GM23248 (cell line): ENCODE results near the gene MARCHF2. TPM values are rescaled to one million over a fixed set of nuclear protein-coding genes. Genes with fewer than 3 reads are reported as not detected.

Experiments
- DNase-seq: peaks from one replicate; pipeline ENCODE4 v3.0.0-alpha.2; 2015
- H2AFZ ChIP-seq: fragments of 200-600 bp; sonication (generic); 2 replicates; pipeline ENCODE4 v1.6.1; 2016; ENCODE audit warnings: antibody characterized with exemption
- H3F3A ChIP-seq: fragments of 200-600 bp; sonication (generic); 2 replicates; pipeline ENCODE4 v1.6.1; 2016; ENCODE audit warnings: mild to moderate bottlenecking, antibody characterized with exemption, mixed run types; ENCODE audit not compliant: insufficient read depth
- H3K27ac ChIP-seq: fragments of 200-600 bp; sonication (generic); 2 replicates; pipeline ENCODE4 v1.5.1; 2016; ENCODE audit warnings: mild to moderate bottlenecking
- H3K27me3 ChIP-seq: fragments of 200-600 bp; sonication (generic); replicated peaks from 2 replicates; pipeline ENCODE4 v1.6.1; 2016; ENCODE audit warnings: mild to moderate bottlenecking; ENCODE audit not compliant: insufficient read depth
- H3K36me3 ChIP-seq: fragments of 200-600 bp; sonication (generic); 2 replicates; pipeline ENCODE4 v1.6.1; 2016; ENCODE audit warnings: low read depth, mild to moderate bottlenecking
- H3K4me1 ChIP-seq: fragments of 200-600 bp; sonication (generic); 2 replicates; pipeline ENCODE4 v1.6.1; 2016; ENCODE audit warnings: mild to moderate bottlenecking; ENCODE audit not compliant: insufficient read depth
- H3K4me2 ChIP-seq: fragments of 200-600 bp; sonication (generic); one replicate; pipeline ENCODE4 v1.6.1; 2016; ENCODE audit warnings: mild to moderate bottlenecking; ENCODE audit not compliant: unreplicated experiment
- H3K4me3 ChIP-seq: fragments of 200-600 bp; sonication (generic); 2 replicates; pipeline ENCODE4 v1.5.1; 2016; ENCODE audit warnings: mild to moderate bottlenecking
- H3K79me2 ChIP-seq: fragments of 200-600 bp; sonication (generic); 2 replicates; pipeline ENCODE4 v1.6.1; 2016; ENCODE audit warnings: mild to moderate bottlenecking; ENCODE audit not compliant: insufficient read depth
- H3K9ac ChIP-seq: fragments of 200-600 bp; sonication (generic); 2 replicates; pipeline ENCODE4 v1.6.1; 2016; ENCODE audit warnings: mild to moderate bottlenecking
- H3K9me2 ChIP-seq: fragments of 200-600 bp; sonication (generic); 2 replicates; pipeline ENCODE4 v1.6.1; 2016; ENCODE audit warnings: mixed run types, mild to moderate bottlenecking, moderate library complexity; ENCODE audit not compliant: insufficient read depth
- H3K9me3 ChIP-seq: fragments of 200-600 bp; sonication (generic); one replicate; pipeline ENCODE4 v1.6.1; 2017; ENCODE audit warnings: low read depth
- H4K20me1 ChIP-seq: fragments of 200-600 bp; sonication (generic); 2 replicates; pipeline ENCODE4 v1.6.0; 2016; ENCODE audit not compliant: insufficient read depth
- EZH2 ChIP-seq: fragments of 200-600 bp; sonication (generic); IDR thresholded peaks from 2 replicates; pipeline ENCODE4 v1.6.1; 2018; ENCODE audit warnings: antibody characterized with exemption, mild to moderate bottlenecking; ENCODE audit not compliant: insufficient read depth, poor library complexity, severe bottlenecking
- EZH2phosphoT487 ChIP-seq: fragments of 200-600 bp; sonication (generic); IDR thresholded peaks from 2 replicates; pipeline ENCODE4 v1.6.1; 2018; ENCODE audit warnings: antibody characterized with exemption, moderate library complexity, mild to moderate bottlenecking, low read depth; ENCODE audit not compliant: insufficient read depth
- WGBS, 2 experiments: methylation state at CpG; one replicate each; pipeline ENCODE4 v1.1.6; 2015 to 2017; ENCODE audit warnings: low lambda C conversion rate in 2 of 2, low coverage in 1 of 2; ENCODE audit errors: missing lambda C conversion rate in 2 of 2; 5-methylcytosine and 5-hydroxymethylcytosine counted together
- in situ Hi-C: fragments of 300-500 bp; cut with MboI; formaldehyde crosslinking; loops from 2 replicates; pipeline ENCODE4 v1.15.0; 2020
- polyA plus RNA-seq: library from polyadenylated mRNA; unstranded; fragments of >200 nt; fragmentation: Nextera tagmentation; extraction: Ambion mirVana; gene quantifications from 2 replicates; pipeline ENCODE4 v1.2.1, GENCODE V29; 2016
- total RNA-seq: library from RNA; depleted of rRNA; stranded (reverse); fragments of >200 nt; shearing (Covaris generic); gene quantifications from 2 replicates; pipeline ENCODE4 v1.2.3, GENCODE V29; 2014

The MARCHF2 gene
- total and polyA plus RNA-seq, 2 experiments from 2014 or later, result 33.1 to 87.4 TPM

DNA sequence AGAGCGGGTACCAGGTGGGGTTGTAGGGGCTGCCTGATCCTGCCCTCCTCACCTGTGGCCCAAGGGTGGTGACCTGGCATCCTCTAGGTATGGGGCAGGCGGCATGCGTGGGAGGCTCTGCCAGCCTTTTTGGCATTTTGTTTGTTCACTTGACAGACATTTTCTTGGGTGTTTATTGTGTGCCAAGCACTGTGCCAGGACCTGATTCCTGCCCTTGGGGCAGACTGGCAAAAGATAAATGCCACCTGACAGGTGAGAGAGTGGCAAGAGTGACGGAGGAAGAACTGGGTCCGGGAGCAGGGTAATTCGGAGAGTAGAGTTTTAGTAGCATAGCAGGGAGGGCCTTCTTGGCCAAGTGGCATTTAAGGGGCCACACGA, 16.9 kb upstream of the MARCHF2 start:
- Histone ChIP-seq H3K27ac (no peak overlapping the region), H3K4me3 (no peak overlapping the region), H3F3A (peaks cover 16% of the 10 kb centered on the region), H3K4me1 (peaks cover 30% of the 10 kb centered on the region), H3K79me2 (peaks cover 94% of the 10 kb centered on the region), H3K27me3 (no peaks in the 10 kb centered on the region), H4K20me1 (no peaks in the 10 kb centered on the region; the same call in 1 of the 2 replicates), H3K9ac (no peak overlapping the region), H3K9me2 (no peaks in the 10 kb centered on the region), H3K36me3 (no peaks in the 10 kb centered on the region), H3K9me3 (no peaks in the 10 kb centered on the region), H2AFZ (no peak overlapping the region), H3K4me2 (no peak overlapping the region)
- in situ Hi-C loops, result no loop called here
- DNase-seq, result no peak
- WGBS, 2 experiments, result 86 to 89% methylated on average over 7 of the region's 7 CpGs
- TF ChIP-seq EZH2, result no peak
- TF ChIP-seq EZH2phosphoT487, result no peak

DNA sequence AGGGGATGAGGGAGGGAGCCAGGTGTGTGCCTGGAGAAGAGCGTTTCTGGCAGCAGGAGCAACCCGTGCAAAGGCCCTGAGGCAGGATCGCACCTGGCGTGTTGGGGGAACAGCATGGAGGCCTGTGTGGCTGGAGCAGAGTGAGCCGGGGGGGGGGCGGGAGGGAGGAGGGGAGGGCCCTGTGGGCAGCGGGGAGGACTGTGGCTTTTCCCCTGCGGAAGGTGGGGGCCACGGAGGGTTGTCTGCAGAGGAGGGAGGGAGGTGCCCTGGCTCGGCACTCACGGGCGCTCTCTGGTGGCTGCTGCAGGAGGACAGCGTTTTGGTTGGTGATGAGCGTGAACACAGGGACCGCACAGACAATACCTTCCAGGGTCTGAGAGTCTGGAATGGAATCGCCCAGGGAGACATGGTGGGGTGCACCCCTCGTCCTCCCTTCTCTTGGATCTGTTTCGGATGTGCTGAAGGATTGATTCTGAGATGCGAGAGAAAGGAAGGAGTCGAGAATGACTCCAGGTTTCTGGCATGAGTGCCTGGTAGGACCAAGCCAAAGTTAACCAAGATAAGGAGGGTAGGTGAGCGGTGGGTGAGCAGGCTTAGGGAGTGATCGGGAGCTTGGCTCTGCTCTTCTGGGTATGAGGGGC, 16.4 kb upstream of the MARCHF2 start:
- in situ Hi-C loops, result no loop called here
- Histone ChIP-seq H3F3A (peaks cover 11% of the 10 kb centered on the region), H3K4me2 (no peak overlapping the region), H3K9me2 (no peaks in the 10 kb centered on the region), H4K20me1 (no peaks in the 10 kb centered on the region), H2AFZ (no peak overlapping the region), H3K9me3 (no peaks in the 10 kb centered on the region), H3K4me3 (no peak overlapping the region), H3K4me1 (peaks cover 25% of the 10 kb centered on the region), H3K36me3 (no peaks in the 10 kb centered on the region), H3K27ac (no peak overlapping the region), H3K9ac (no peak overlapping the region), H3K27me3 (no peaks in the 10 kb centered on the region), H3K79me2 (peaks cover 89% of the 10 kb centered on the region)
- DNase-seq, result peak; percentile 77
- TF ChIP-seq EZH2, result no peak
- no peak for TF ChIP-seq EZH2phosphoT487
- WGBS, 2 experiments, result 37 to 63% methylated on average over 15 to 22 of the region's 22 CpGs

- Histone ChIP-seq H3K4me3 (no peak overlapping the region), H3K4me2 (no peak overlapping the region), H3K79me2 (peaks cover 83% of the 10 kb centered on the region), H2AFZ (no peak overlapping the region), H3K9me2 (no peaks in the 10 kb centered on the region), H3K36me3 (no peaks in the 10 kb centered on the region), H3K4me1 (peaks cover 19% of the 10 kb centered on the region), H3K9me3 (no peaks in the 10 kb centered on the region), H3K9ac (no peak overlapping the region), H3K27me3 (no peaks in the 10 kb centered on the region), H3K27ac (no peak overlapping the region), H4K20me1 (no peaks in the 10 kb centered on the region), H3F3A (peaks cover 10% of the 10 kb centered on the region; the same call in 1 of the 2 replicates)
- in situ Hi-C loops, result no loop called here
- TF ChIP-seq EZH2phosphoT487, result no peak
- no peak for TF ChIP-seq EZH2
- 59% methylated on average over 7 of the region's 7 CpGs for WGBS, 2 experiments
- DNase-seq, result no peak
Measured at GRCh38 chr19:8397271-8397670, 15.8 kb upstream of the MARCHF2 start.

DNA sequence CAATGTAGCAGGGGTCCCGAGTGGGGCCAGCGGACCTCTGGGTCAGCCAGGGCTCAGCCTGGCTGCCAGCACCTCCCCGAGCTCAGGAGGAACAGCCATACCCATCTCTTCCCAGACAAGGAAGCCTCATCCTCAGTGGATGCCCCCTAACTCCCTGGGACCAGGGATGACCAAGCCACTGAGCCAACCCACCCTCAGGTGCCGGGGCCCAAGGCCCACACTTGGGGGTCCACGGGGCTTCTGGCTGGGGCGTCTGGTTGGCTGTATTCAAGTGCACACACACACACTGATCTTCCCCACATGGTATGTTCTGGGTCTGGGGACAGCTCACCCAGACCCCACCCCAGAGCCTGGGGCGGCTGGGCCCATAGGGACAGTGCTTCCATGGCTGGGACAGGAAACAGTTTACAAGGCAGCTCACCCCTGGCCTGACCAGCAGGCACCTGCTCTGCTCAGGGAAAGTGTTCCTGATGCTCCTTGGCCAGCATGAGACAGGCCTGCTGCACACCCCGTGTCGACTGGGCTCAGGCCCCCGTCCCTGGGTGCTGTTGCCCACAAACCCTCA, 15.3 kb upstream of the MARCHF2 start:
- in situ Hi-C loops, result no loop called here

More for the DNA sequence above, 15.3 kb upstream of the MARCHF2 start:
- Histone ChIP-seq H3K27me3 (no peaks in the 10 kb centered on the region), H3K4me2 (no peak overlapping the region), H3K9ac (no peak overlapping the region), H3K27ac (no peak overlapping the region), H3K9me2 (no peaks in the 10 kb centered on the region), H3K4me1 (peaks cover 17% of the 10 kb centered on the region), H3F3A (peaks cover 10% of the 10 kb centered on the region; the same call in 1 of the 2 replicates), H2AFZ (no peak overlapping the region), H3K79me2 (peaks cover 77% of the 10 kb centered on the region), H4K20me1 (no peaks in the 10 kb centered on the region), H3K9me3 (no peaks in the 10 kb centered on the region), H3K4me3 (no peak overlapping the region), H3K36me3 (no peaks in the 10 kb centered on the region)
- DNase-seq, result no peak
- TF ChIP-seq EZH2 (no peak), EZH2phosphoT487 (no peak)
- 83 to 87% methylated on average over 10 of the region's 10 CpGs for WGBS, 2 experiments
